ENCODE data around the gene CFH.
"Not testable (repeated sequence)": the region's sequence is repeated elsewhere in the genome, so short reads cannot be mapped to it uniquely, and the experiment has no call there.

The CFH gene

GRCh38 chr1:196774175-196774574 is 122.3 kb downstream of the CFH start:
- no peak for DNase-seq

DNA sequence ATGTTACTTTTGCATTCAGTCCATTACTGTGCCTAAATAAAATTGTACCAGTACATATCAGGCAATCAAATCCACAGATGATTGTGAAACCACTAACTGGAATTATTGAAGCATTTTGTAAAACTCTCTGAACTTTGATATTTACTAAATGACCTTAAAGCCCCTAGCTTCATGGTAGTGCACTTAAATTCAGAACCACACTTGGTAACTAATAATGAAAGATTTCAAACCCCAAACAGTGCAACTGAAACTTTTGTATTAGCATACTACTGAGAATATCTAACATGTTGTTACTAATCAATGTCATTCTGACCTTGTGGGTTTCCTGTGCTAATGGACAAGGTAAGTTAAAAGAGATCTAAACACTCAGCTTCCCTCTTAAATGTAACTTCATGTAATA is 122.8 kb downstream of the CFH start, which contains the start of gene CFHR3:
Gene CFHR3 (plus strand): TSS at position 238 of the 400 bp plus-strand sequence. CDS start 47 bp downstream, at position 285.
- DNase-seq = no peak

DNA sequence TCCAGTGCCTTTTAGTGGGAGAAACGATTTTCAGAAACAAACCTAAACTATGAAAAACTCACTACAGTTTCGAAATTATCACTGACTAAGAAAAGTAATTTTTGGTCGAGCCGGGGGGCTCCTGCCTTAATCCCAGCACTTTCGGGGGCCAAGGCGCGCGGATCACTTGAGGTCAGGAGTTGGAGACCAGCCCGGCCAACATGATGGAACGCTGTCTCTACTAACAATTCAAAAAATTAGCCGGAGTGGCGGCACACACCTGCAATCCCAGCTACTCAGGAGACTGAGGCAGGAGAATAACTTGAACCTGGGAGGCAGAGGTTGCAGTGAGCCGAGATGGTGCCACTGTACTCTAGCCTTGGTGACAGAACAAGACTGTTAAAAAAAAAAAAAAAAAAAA is 125.8 kb downstream of the CFH start:
- DNase-seq = no peak

- no peak for DNase-seq
Observed at GRCh38 chr1:196779093-196779492, 127.2 kb downstream of the CFH start.

DNA sequence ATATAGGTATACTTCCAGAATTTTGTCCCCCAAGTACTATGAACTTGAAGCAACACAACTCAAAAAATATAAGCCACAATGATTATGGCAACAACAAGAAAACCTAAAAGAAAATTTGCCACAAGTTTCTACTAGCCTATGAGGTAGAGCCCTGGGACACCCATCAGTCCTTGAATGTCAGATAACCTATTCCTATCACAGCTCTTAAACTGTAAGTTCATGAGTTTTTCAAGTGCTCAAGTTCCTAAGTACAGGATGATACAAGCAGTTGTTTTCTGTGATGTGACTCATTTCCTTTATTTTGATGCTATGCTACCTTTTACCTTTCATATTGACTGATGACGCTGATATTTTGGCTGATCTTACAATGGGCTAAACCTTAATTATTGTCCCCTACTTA is 139.4 kb downstream of the CFH start:
- DNase-seq = not testable (repeated sequence)

DNA sequence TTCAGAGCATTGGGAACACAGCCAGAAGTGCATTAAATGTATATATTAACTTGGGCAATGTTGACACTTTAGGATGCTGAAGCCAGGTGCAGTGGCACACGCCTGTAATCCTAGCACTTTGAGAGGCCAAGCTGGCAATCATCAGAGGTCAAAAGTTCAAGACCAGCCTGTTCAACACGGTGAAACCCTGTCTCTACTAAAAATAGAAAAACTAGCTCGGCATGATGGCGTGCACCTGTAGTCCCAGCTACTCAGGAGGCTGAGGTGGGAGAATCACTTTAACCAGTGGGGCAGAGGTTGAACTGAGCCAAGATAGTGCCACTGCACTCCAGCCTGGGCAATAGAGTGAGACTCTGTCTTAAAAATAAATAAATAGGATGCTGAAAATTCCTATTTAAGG is 142.3 kb downstream of the CFH start:
- DNase-seq = not testable (repeated sequence)

Data from GOT3 (cell line).